ENCODE results near the gene OR1F1. TPM values are rescaled to one million over a fixed set of nuclear protein-coding genes. Genes with fewer than 3 reads are reported as not detected.

Gene OR1F1
- total RNA-seq, 1 donor from 2014 or later: 0.37 TPM

DNA sequence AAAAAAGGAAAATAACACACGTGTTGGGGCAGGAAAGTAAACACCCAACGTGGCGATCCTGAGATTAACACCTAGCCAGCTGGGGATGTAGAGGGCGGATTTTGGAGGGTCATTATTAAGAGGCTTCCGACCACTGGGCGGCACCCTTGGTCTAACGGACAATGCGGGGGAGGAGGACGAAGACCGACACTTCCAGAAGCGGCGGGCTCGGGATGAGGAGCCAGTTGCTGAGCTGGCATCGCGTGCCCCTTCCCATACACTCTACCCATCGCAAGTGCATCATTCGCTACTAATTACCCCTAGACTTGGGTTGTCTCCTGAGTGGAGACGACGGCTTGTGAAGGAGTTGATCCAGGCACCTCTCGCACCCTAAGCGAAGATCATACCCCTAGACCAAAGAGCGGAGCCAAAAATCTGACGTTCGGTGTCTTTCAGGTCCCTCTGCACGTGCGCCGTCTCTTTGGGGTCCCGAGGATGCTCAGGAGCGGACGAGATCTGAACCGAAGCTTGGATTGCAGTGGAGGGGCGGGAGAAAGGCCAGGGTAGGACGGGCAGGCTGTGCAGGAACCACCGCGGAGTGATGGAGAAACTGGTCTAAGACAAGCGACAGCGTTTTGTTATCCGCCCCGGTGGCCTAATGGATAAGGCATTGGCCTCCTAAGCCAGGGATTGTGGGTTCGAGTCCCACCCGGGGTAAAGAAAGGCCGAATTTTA lies 35.6 kb upstream of the OR1F1 start:
- no peaks in the 10 kb centered on the region for H3K9me3 Mint-ChIP-seq (ENCODE audit: low read depth)
- TF ChIP-seq, protein P1, sequence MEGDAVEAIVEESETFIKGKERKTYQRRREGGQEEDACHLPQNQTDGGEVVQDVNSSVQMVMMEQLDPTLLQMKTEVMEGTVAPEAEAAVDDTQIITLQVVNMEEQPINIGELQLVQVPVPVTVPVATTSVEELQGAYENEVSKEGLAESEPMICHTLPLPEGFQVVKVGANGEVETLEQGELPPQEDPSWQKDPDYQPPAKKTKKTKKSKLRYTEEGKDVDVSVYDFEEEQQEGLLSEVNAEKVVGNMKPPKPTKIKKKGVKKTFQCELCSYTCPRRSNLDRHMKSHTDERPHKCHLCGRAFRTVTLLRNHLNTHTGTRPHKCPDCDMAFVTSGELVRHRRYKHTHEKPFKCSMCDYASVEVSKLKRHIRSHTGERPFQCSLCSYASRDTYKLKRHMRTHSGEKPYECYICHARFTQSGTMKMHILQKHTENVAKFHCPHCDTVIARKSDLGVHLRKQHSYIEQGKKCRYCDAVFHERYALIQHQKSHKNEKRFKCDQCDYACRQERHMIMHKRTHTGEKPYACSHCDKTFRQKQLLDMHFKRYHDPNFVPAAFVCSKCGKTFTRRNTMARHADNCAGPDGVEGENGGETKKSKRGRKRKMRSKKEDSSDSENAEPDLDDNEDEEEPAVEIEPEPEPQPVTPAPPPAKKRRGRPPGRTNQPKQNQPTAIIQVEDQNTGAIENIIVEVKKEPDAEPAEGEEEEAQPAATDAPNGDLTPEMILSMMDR (IDR thresholded peaks at IDR 0.05): peak; percentile 78
- no peak for DNase-seq (ENCODE audit: low spot score)
- peak overlapping the region; percentile 87 for H3K27ac Mint-ChIP-seq (ENCODE audit: unreplicated experiment)
- H3K4me3 Mint-ChIP-seq (ENCODE audit: unreplicated experiment): peak overlapping the region; percentile 76
- H3K36me3 Mint-ChIP-seq (ENCODE audit: low read depth): no peaks in the 10 kb centered on the region
- no peaks in the 10 kb centered on the region for H3K27me3 Mint-ChIP-seq (ENCODE audit: low read depth)
- peaks cover 29% of the 10 kb centered on the region for H3K4me1 Mint-ChIP-seq (ENCODE audit: low read depth)

DNA sequence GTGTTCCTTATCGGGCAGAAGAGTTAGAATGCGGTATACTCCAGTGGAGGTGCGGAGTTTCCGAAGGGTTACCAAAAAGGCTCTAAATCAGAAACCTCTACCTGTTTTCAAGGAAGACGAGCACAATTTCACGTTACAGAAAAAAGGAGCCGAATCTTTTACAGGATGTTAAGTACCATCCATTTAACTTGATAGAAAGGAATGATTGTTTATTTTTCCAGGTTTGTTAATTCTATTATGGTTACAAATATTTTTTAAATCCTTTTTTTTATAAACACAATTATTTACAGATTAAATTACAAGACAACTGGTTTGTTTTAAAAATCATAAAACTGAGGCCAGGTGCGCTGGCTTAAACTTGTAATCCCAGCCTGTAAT lies 35.0 kb upstream of the OR1F1 start:
- Mint-ChIP-seq H3K27me3 (ENCODE audit: low read depth) (no peaks in the 10 kb centered on the region), H3K4me1 (ENCODE audit: low read depth) (peaks cover 33% of the 10 kb centered on the region), H3K9me3 (ENCODE audit: low read depth) (no peaks in the 10 kb centered on the region), H3K4me3 (ENCODE audit: unreplicated experiment) (peak overlapping the region; percentile 76), H3K36me3 (ENCODE audit: low read depth) (no peaks in the 10 kb centered on the region), H3K27ac (ENCODE audit: unreplicated experiment) (peak overlapping the region; percentile 87)
- DNase-seq (ENCODE audit: low spot score): no peak
- TF ChIP-seq, protein P1 (IDR thresholded peaks at IDR 0.05): no peak

DNA sequence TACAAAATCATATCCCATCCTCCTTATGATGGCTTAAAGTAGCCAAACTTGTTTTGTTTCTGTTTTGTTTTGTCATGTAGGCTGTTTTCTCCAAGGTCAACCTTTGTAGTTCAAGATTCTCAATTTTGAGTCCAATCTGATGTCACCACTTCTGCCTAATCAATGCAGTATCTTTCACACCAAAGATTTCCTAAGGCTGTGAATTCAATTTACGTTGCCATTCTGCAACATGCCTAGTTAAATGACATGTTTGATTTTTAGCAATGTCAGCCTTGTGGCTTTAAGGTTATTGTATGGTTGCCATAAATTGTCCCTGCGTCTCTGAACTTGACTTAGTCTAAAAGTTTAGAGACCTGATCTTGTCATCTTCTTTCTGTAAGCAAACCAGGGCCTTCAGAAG lies 32.8 kb upstream of the OR1F1 start:
- Mint-ChIP-seq H3K27ac (ENCODE audit: unreplicated experiment) (no peak overlapping the region), H3K4me3 (ENCODE audit: unreplicated experiment) (no peak overlapping the region), H3K9me3 (ENCODE audit: low read depth) (no peaks in the 10 kb centered on the region), H3K27me3 (ENCODE audit: low read depth) (no peaks in the 10 kb centered on the region), H3K4me1 (ENCODE audit: low read depth) (peaks cover 34% of the 10 kb centered on the region), H3K36me3 (ENCODE audit: low read depth) (no peaks in the 10 kb centered on the region)
- no peak for DNase-seq (ENCODE audit: low spot score)
- TF ChIP-seq, protein P1 (IDR thresholded peaks at IDR 0.05): no peak

DNA sequence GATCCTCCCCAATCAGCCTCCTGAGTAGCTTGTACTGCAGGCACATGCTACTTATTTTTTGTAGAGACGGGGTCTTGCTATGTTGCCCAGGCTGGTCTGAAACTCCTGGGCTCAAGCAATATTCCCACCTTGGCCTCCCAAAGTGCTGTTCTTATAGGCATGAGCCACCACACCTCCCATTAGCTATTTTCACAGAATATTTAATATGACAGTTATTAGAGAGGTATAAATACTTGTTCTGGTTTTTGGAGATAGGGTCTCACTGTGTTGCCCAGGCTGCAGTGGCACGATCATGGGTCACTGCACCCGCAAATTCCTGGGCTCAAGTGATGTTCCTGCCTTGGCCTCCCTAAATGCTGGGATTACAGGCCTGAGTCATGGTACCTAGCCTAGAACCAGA lies 32.0 kb upstream of the OR1F1 start:
- H3K27ac Mint-ChIP-seq (ENCODE audit: unreplicated experiment): no peak overlapping the region
- H3K27me3 Mint-ChIP-seq (ENCODE audit: low read depth): no peaks in the 10 kb centered on the region
- no peaks in the 10 kb centered on the region for H3K36me3 Mint-ChIP-seq (ENCODE audit: low read depth)
- TF ChIP-seq, protein P1 (IDR thresholded peaks at IDR 0.05): no peak
- no peaks in the 10 kb centered on the region for H3K9me3 Mint-ChIP-seq (ENCODE audit: low read depth)
- no peak overlapping the region for H3K4me3 Mint-ChIP-seq (ENCODE audit: unreplicated experiment)
- peaks cover 30% of the 10 kb centered on the region for H3K4me1 Mint-ChIP-seq (ENCODE audit: low read depth)
- DNase-seq (ENCODE audit: low spot score): no peak

DNA sequence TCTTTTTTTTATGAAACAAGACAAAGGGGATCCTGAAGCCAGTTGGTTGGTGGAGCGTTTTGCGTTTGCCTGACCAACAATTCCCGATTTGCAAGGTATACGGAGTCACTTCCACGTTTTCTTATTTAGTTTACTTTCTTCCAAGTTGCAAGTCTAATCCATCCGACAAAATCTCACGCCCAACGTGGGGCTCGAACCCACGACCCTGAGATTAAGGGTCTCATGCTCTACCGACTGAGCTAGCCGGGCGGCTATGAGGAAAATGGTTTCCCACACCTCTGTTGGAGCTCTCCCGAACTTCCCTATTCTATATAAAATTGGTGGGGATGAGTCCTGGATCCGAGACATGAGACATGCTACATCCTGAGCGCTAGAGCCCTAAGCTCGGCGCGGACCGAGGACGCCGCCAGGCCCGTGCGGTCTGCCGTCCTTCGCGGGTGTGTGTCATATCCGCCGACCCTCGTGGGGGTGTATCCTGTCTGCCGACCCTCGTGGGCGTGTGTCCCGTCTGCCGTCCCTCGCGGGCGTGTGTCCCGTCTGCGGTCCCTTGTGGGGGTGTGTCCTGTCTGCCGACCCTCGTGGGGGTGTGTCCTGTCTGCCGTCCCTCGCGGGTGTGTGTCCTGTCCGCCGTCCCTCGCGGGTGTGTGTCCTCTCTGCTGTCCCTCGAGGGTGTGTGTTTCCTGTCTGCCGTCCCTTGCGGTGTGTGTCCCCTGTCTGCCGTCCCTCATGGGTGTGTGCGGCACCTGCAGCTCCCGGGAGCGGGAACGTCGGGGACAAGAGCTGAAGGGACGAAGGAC lies 30.6 kb upstream of the OR1F1 start:
- H3K27ac Mint-ChIP-seq (ENCODE audit: unreplicated experiment): peak overlapping the region; percentile 86
- H3K4me3 Mint-ChIP-seq (ENCODE audit: unreplicated experiment): peak overlapping the region; percentile 90
- H3K36me3 Mint-ChIP-seq (ENCODE audit: low read depth): no peaks in the 10 kb centered on the region
- DNase-seq (ENCODE audit: low spot score): peak; percentile 64
- H3K27me3 Mint-ChIP-seq (ENCODE audit: low read depth): no peaks in the 10 kb centered on the region
- H3K9me3 Mint-ChIP-seq (ENCODE audit: low read depth): no peaks in the 10 kb centered on the region
- TF ChIP-seq, protein P1 (IDR thresholded peaks at IDR 0.05): no peak
- H3K4me1 Mint-ChIP-seq (ENCODE audit: low read depth): peaks cover 22% of the 10 kb centered on the region

All from chondrocyte (in vitro differentiated cells).